Articular chondrocyte of knee joint (primary cell): Measurements from ENCODE around the gene ARX. TPM values are rescaled to one million over a fixed set of nuclear protein-coding genes. Genes with fewer than 3 reads are reported as not detected.

Experiments used
- small RNA-seq: library from RNA; depleted of rRNA; stranded (forward); fragments of <200 nt; gene quantifications from one replicate; pipeline ENCODE3, GENCODE V24; 2012
- total RNA-seq: library from RNA; depleted of rRNA; stranded (reverse); fragments of >200 nt; gene quantifications from 2 replicates; pipeline ENCODE4 v1.2.3, GENCODE V29; 2012

ARX gene
- total RNA-seq = not detected in 2 replicates

GRCh38 chrX:25015486-25016360 is at the start of gene ARX:
Gene ARX (minus strand): TSS chrX:25015965. CDS start chrX:25015737, 228 bp downstream.

Small RNA genes within 50 kb of the gene (small RNA-seq; reads per million reads assigned to genes)
- gene RN7SL91P = not detected
